Measurements from ENCODE around the gene GFM2.
"Not testable (repeated sequence)": the region's sequence is repeated elsewhere in the genome, so short reads cannot be mapped to it uniquely, and the experiment has no call there.

The GFM2 gene

DNA sequence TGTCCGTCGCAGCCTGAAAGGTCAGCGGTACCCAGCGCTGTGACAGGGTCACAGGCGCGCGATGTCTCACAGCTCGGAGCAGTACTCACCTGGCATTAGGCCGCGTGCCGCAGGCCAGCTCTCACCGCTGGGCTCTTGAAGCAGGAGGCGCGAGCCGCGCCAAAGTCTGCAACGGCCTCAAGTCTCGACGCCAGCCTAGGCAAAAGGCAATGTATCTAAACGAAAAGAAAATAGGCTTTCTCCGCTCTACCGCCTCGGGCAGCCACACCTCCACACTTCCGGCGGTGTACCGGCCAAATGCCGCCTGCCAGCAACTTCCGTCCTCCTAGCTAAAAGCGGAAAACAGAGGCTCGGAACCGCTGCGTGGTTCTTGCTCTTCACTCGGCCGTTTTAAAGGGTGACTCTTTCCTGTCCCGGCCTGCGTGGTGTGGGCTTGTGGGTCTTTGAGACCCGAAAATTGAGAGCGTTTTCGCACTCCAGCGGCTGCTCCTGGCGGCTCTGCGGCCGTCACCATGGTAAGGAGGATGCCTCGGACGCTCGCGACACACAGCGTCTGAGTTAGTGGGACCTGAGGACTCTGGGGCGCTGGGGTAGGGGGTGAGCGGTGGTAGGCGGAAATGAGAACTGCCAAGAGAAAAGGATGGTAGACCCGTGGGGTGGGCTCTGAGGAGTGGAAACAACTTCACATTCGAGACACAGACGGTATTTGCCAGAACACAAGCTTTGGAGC lies at the start of gene GFM2, which contains the start of gene NSA2:
Gene GFM2, minus strand, starts transcription at position 269 of the 730 bp plus-strand sequence. CDS start 3,375 bp downstream, outside the sequence.
Gene NSA2, plus strand, starts transcription at position 401 of the 730 bp plus-strand sequence. Its CDS starts 112 bp downstream, at position 513.
- in situ Hi-C loops (cut with HindIII; ENCODE audit: low sequenced_read_pairs) = no loop called here
- DNase-seq (ENCODE audit: low read depth, low spot score) = peak; percentile 96
- TF ChIP-seq CTCF (IDR thresholded peaks at IDR 0.05; ENCODE audit: low read depth, low read length) = no peak
- H3K4me3 ChIP-seq (ENCODE audit: low read depth, low read length) = peak within 1 kb of the TSS; percentile 98

DNA sequence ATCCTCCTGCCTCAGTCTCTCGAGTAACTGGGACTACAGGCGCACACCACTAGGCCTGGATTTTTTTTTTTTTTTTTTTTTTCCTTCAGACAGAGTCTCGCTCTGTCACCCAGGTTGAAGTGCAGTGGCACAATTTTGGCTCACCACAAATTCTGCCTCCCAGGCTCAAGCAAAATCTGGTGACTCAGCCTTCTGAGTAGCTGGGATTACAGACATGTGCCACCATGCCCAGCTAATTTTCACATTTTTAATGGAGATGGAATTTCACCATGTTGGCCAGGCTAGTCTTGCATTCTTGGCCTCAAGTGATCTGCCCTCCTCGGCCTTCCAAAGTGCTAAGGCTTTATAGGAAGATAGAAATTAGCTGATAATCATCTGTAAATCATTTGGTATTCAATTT lies 44.0 kb upstream of the GFM2 start:
- no peak for TF ChIP-seq CTCF (IDR thresholded peaks at IDR 0.05; ENCODE audit: low read depth, low read length)
- H3K4me3 ChIP-seq (ENCODE audit: low read depth, low read length) = no peak overlapping the region
- no peak for DNase-seq (ENCODE audit: low read depth, low spot score)
- in situ Hi-C loops (cut with HindIII; ENCODE audit: low sequenced_read_pairs) = no loop called here

GRCh38 chr5:74801941-74802340 lies 35.0 kb upstream of the GFM2 start:
- TF ChIP-seq CTCF (IDR thresholded peaks at IDR 0.05; ENCODE audit: low read depth, low read length) = no peak
- no peak for DNase-seq (ENCODE audit: low read depth, low spot score)
- H3K4me3 ChIP-seq (ENCODE audit: low read depth, low read length) = no peak overlapping the region
- in situ Hi-C loops (cut with HindIII; ENCODE audit: low sequenced_read_pairs) = no loop called here

DNA sequence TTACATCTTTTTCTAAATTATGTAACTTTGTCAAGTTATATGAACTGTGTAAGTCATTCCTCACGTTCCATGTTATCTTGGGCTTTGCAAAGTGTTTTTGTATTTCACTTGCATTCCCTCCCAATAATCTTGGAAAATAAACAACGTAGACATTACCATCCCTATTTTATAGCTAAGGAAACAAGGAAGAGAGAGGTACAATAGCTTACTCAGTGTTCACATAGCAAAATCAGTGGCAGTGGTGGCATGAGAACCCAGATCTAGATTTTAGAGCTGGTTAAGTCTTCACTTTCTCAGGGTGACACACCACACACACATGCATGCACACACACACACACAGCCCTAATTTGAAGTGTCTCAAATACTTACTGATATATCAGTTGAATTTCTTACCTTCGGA lies 34.3 kb upstream of the GFM2 start:
- DNase-seq (ENCODE audit: low read depth, low spot score) = no peak
- in situ Hi-C loops (cut with HindIII; ENCODE audit: low sequenced_read_pairs) = no loop called here
- H3K4me3 ChIP-seq (ENCODE audit: low read depth, low read length) = no peak overlapping the region
- TF ChIP-seq CTCF (IDR thresholded peaks at IDR 0.05; ENCODE audit: low read depth, low read length) = no peak

- H3K4me3 ChIP-seq (ENCODE audit: low read depth, low read length) = no peak overlapping the region
- DNase-seq (ENCODE audit: low read depth, low spot score) = peak; percentile 22
- no peak for TF ChIP-seq CTCF (IDR thresholded peaks at IDR 0.05; ENCODE audit: low read depth, low read length)
- in situ Hi-C loops (cut with HindIII; ENCODE audit: low sequenced_read_pairs) = no loop called here
These were observed 32.3 kb upstream of the GFM2 start for GRCh38 chr5:74798977-74799911.

DNA sequence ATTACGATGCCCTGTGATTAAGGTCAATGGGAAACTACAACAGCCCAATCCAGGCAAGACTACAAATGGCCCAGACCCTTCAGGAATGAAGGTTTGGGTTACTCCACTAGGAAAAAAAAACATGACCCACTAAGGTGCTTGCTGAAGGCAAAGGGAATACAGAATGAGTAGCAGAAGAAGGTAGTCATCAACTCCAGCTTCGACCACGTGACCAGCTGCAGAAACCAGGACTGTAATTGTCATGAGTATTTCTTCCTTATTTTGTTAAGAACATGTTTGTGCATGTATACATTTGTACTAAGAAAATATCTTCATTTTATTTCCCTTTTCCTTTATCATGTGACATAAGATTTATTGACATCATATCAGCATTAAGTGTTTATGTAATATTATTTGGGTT lies 24.8 kb upstream of the GFM2 start:
- in situ Hi-C loops (cut with HindIII; ENCODE audit: low sequenced_read_pairs); H3K4me3 ChIP-seq (ENCODE audit: low read depth, low read length); DNase-seq (ENCODE audit: low read depth, low spot score): not testable (repeated sequence)

GRCh38 chr5:74787424-74787823 lies 20.5 kb upstream of the GFM2 start:
- in situ Hi-C loops (cut with HindIII; ENCODE audit: low sequenced_read_pairs) = no loop called here
- no peak for DNase-seq (ENCODE audit: low read depth, low spot score)

More at GRCh38 chr5:74787424-74787823, 20.5 kb upstream of the GFM2 start:
- H3K4me3 ChIP-seq (ENCODE audit: low read depth, low read length) = no peak overlapping the region
- TF ChIP-seq CTCF (IDR thresholded peaks at IDR 0.05; ENCODE audit: low read depth, low read length) = no peak

Measured in astrocyte of the spinal cord (primary cell).